ENCODE measurements around the gene MYO1C.

The MYO1C gene

GRCh38 chr17:1473841-1474240 is 18.6 kb downstream of the MYO1C start:
- Histone ChIP-seq H3K18ac (ENCODE audit: low read depth in 1 of 2, low read length in 2 of 2) (no peak overlapping the region), H3K27ac (ENCODE audit: low read length, poor library complexity, severe bottlenecking) (no peak overlapping the region), H3K9me3 (ENCODE audit: control insufficient read depth, low read length) (no peaks in the 10 kb centered on the region), H2BK12ac (ENCODE audit: low read length in 2 of 2) (no peak overlapping the region), H3K79me1 (replicated peaks; ENCODE audit: low read length, poor library complexity, severe bottlenecking) (peaks cover 37% of the 10 kb centered on the region), H3K4me3 (ENCODE audit: insufficient read depth in 1 of 2, low read depth in 1 of 2, low read length in 2 of 2) (no peak overlapping the region), H3K23ac (ENCODE audit: low read length in 2 of 2) (no peak overlapping the region), H3K4ac (ENCODE audit: low read depth in 1 of 2, low read length in 2 of 2) (no peak overlapping the region), H3K4me2 (ENCODE audit: low read length, poor library complexity, severe bottlenecking) (no peak overlapping the region), H2BK15ac (ENCODE audit: low read depth, poor library complexity, severe bottlenecking) (no peak overlapping the region), H2BK5ac (ENCODE audit: low read depth, low read length, poor library complexity, severe bottlenecking) (no peak overlapping the region), H3K9ac (ENCODE audit: low read length) (no peak overlapping the region), H3K14ac (ENCODE audit: low read length in 2 of 2) (no peak overlapping the region), H2AFZ (ENCODE audit: low read depth, low read length) (no peak overlapping the region), H3K36me3 (ENCODE audit: control insufficient read depth in 1 of 2, insufficient read depth in 2 of 2, low read depth in 1 of 2, low read length in 2 of 2) (peaks cover 87% of the 10 kb centered on the region in 2 experiments), H3K27me3 (ENCODE audit: control insufficient read depth in 1 of 2, insufficient read depth in 1 of 2, low read length in 2 of 2) (no peaks in the 10 kb centered on the region), H2AK5ac (ENCODE audit: low read length, severe bottlenecking) (no peak overlapping the region), H3K4me1 (ENCODE audit: control insufficient read depth, insufficient read depth, low read depth, low read length) (peaks cover 17% of the 10 kb centered on the region), H2BK120ac (ENCODE audit: low read depth, low read length) (no peak overlapping the region), H4K91ac (ENCODE audit: low read length) (no peak overlapping the region), H4K8ac (ENCODE audit: low read length) (no peak overlapping the region)
- DNase-seq = no peak
- WGBS = 93% methylated on average over 10 of the region's 10 CpGs

DNA sequence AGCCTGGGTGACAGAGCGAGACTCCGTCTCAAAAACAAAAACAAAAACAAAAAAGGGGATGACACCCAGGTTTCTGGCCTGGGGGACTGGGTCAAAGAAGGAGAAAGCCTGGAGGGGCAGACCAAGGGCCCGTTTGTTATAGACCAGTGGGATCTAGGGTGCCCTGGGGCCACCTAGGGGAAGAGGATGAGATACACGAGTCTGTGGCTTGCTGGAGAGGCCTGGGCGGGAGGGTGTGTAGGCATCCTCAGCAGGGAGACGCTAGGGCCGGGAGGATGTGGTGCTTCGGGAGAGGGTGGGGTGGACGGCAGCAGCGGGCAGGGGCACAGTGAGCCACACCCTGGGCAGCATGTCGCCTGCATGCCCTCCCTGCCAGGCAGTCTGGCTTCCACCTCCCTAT is 19.3 kb downstream of the MYO1C start:
- no peak overlapping the region for H2BK120ac ChIP-seq (ENCODE audit: low read depth, low read length)
- H3K27ac ChIP-seq (ENCODE audit: low read length, poor library complexity, severe bottlenecking) = no peak overlapping the region
- no peak overlapping the region for H2BK15ac ChIP-seq (ENCODE audit: low read depth, poor library complexity, severe bottlenecking)
- peak overlapping the region; percentile 9 for H2AK5ac ChIP-seq (ENCODE audit: low read length, severe bottlenecking)
- no peak overlapping the region for H4K91ac ChIP-seq (ENCODE audit: low read length)
- no peak overlapping the region for H2BK5ac ChIP-seq (ENCODE audit: low read depth, low read length, poor library complexity, severe bottlenecking)
- 76% methylated on average over 11 of the region's 11 CpGs for whole genome bisulfite sequencing
- peaks cover 42% of the 10 kb centered on the region for H3K79me1 ChIP-seq (replicated peaks; ENCODE audit: low read length, poor library complexity, severe bottlenecking)
- H3K27me3 ChIP-seq (ENCODE audit: control insufficient read depth in 1 of 2, insufficient read depth in 1 of 2, low read length in 2 of 2) = no peaks in the 10 kb centered on the region
- H3K4me3 ChIP-seq (ENCODE audit: insufficient read depth in 1 of 2, low read depth in 1 of 2, low read length in 2 of 2) = no peak overlapping the region
- H3K9ac ChIP-seq (ENCODE audit: low read length) = no peak overlapping the region
- no peak for DNase-seq
- no peaks in the 10 kb centered on the region for H3K9me3 ChIP-seq (ENCODE audit: control insufficient read depth, low read length)
- no peak overlapping the region for H2BK12ac ChIP-seq (ENCODE audit: low read length in 2 of 2)
- peak overlapping the region in 1 of 2 experiments; percentile 14 for H3K18ac ChIP-seq (ENCODE audit: low read depth in 1 of 2, low read length in 2 of 2)
- no peak overlapping the region for H2AFZ ChIP-seq (ENCODE audit: low read depth, low read length)
- H4K8ac ChIP-seq (ENCODE audit: low read length) = no peak overlapping the region
- no peak overlapping the region for H3K4ac ChIP-seq (ENCODE audit: low read depth in 1 of 2, low read length in 2 of 2)
- H3K23ac ChIP-seq (ENCODE audit: low read length in 2 of 2) = peak overlapping the region in 1 of 2 experiments; percentile 14
- peaks cover 87% of the 10 kb centered on the region in 2 experiments for H3K36me3 ChIP-seq (ENCODE audit: control insufficient read depth in 1 of 2, insufficient read depth in 2 of 2, low read depth in 1 of 2, low read length in 2 of 2)
- H3K14ac ChIP-seq (ENCODE audit: low read length in 2 of 2) = no peak overlapping the region
- H3K4me1 ChIP-seq (ENCODE audit: control insufficient read depth, insufficient read depth, low read depth, low read length) = peaks cover 17% of the 10 kb centered on the region
- H3K4me2 ChIP-seq (ENCODE audit: low read length, poor library complexity, severe bottlenecking) = no peak overlapping the region

- Histone ChIP-seq H2BK120ac (ENCODE audit: low read depth, low read length) (no peak overlapping the region), H2BK5ac (ENCODE audit: low read depth, low read length, poor library complexity, severe bottlenecking) (no peak overlapping the region), H3K79me1 (replicated peaks; ENCODE audit: low read length, poor library complexity, severe bottlenecking) (peaks cover 36% of the 10 kb centered on the region), H3K36me3 (ENCODE audit: control insufficient read depth in 1 of 2, insufficient read depth in 2 of 2, low read depth in 1 of 2, low read length in 2 of 2) (peaks cover 82 to 87% of the 10 kb centered on the region in 2 experiments), H3K23ac (ENCODE audit: low read length in 2 of 2) (no peak overlapping the region), H4K91ac (ENCODE audit: low read length) (peak overlapping the region; percentile 34), H3K14ac (ENCODE audit: low read length in 2 of 2) (no peak overlapping the region), H3K4me1 (ENCODE audit: control insufficient read depth, insufficient read depth, low read depth, low read length) (peaks cover 17% of the 10 kb centered on the region), H3K9me3 (ENCODE audit: control insufficient read depth, low read length) (no peaks in the 10 kb centered on the region), H3K4me3 (ENCODE audit: insufficient read depth in 1 of 2, low read depth in 1 of 2, low read length in 2 of 2) (no peak overlapping the region), H3K4me2 (ENCODE audit: low read length, poor library complexity, severe bottlenecking) (no peak overlapping the region), H2AK5ac (ENCODE audit: low read length, severe bottlenecking) (no peak overlapping the region), H2AFZ (ENCODE audit: low read depth, low read length) (no peak overlapping the region), H4K8ac (ENCODE audit: low read length) (no peak overlapping the region), H3K18ac (ENCODE audit: low read depth in 1 of 2, low read length in 2 of 2) (no peak overlapping the region), H3K27me3 (ENCODE audit: control insufficient read depth in 1 of 2, insufficient read depth in 1 of 2, low read length in 2 of 2) (no peaks in the 10 kb centered on the region), H2BK12ac (ENCODE audit: low read length in 2 of 2) (no peak overlapping the region), H3K4ac (ENCODE audit: low read depth in 1 of 2, low read length in 2 of 2) (no peak overlapping the region), H3K9ac (ENCODE audit: low read length) (no peak overlapping the region), H2BK15ac (ENCODE audit: low read depth, poor library complexity, severe bottlenecking) (no peak overlapping the region), H3K27ac (ENCODE audit: low read length, poor library complexity, severe bottlenecking) (no peak overlapping the region)
- no peak for DNase-seq
- WGBS = 96% methylated on average over 41 of the region's 42 CpGs
These were observed 20.3 kb downstream of the MYO1C start for GRCh38 chr17:1471911-1472821.

GRCh38 chr17:1471490-1471889 is 21.0 kb downstream of the MYO1C start:
- Histone ChIP-seq H3K36me3 (ENCODE audit: control insufficient read depth in 1 of 2, insufficient read depth in 2 of 2, low read depth in 1 of 2, low read length in 2 of 2) (peaks cover 83 to 89% of the 10 kb centered on the region in 2 experiments), H3K27ac (ENCODE audit: low read length, poor library complexity, severe bottlenecking) (no peak overlapping the region), H3K9me3 (ENCODE audit: control insufficient read depth, low read length) (no peaks in the 10 kb centered on the region), H2AK5ac (ENCODE audit: low read length, severe bottlenecking) (no peak overlapping the region), H2BK12ac (ENCODE audit: low read length in 2 of 2) (no peak overlapping the region), H3K4ac (ENCODE audit: low read depth in 1 of 2, low read length in 2 of 2) (no peak overlapping the region), H3K27me3 (ENCODE audit: control insufficient read depth in 1 of 2, insufficient read depth in 1 of 2, low read length in 2 of 2) (no peaks in the 10 kb centered on the region), H3K18ac (ENCODE audit: low read depth in 1 of 2, low read length in 2 of 2) (no peak overlapping the region), H2BK120ac (ENCODE audit: low read depth, low read length) (no peak overlapping the region), H3K4me2 (ENCODE audit: low read length, poor library complexity, severe bottlenecking) (no peak overlapping the region), H3K14ac (ENCODE audit: low read length in 2 of 2) (no peak overlapping the region), H2BK5ac (ENCODE audit: low read depth, low read length, poor library complexity, severe bottlenecking) (no peak overlapping the region), H3K4me3 (ENCODE audit: insufficient read depth in 1 of 2, low read depth in 1 of 2, low read length in 2 of 2) (no peak overlapping the region), H2BK15ac (ENCODE audit: low read depth, poor library complexity, severe bottlenecking) (no peak overlapping the region), H3K4me1 (ENCODE audit: control insufficient read depth, insufficient read depth, low read depth, low read length) (peaks cover 16% of the 10 kb centered on the region), H2AFZ (ENCODE audit: low read depth, low read length) (no peak overlapping the region), H3K23ac (ENCODE audit: low read length in 2 of 2) (no peak overlapping the region), H3K79me1 (replicated peaks; ENCODE audit: low read length, poor library complexity, severe bottlenecking) (peaks cover 36% of the 10 kb centered on the region), H4K8ac (ENCODE audit: low read length) (no peak overlapping the region), H3K9ac (ENCODE audit: low read length) (no peak overlapping the region), H4K91ac (ENCODE audit: low read length) (no peak overlapping the region)
- 98% methylated on average over 15 of the region's 15 CpGs for WGBS
- DNase-seq = no peak

All from mesenchymal stem cell (in vitro differentiated cells and primary cell).